ENCODE data around the gene SCLY. TPM values are rescaled to one million over a fixed set of nuclear protein-coding genes. Genes with fewer than 3 reads are reported as not detected.

Gene SCLY
- polyA plus RNA-seq, 1 of the 3 experiments (the other 2 are of a cell fraction): 20.9 TPM

DNA sequence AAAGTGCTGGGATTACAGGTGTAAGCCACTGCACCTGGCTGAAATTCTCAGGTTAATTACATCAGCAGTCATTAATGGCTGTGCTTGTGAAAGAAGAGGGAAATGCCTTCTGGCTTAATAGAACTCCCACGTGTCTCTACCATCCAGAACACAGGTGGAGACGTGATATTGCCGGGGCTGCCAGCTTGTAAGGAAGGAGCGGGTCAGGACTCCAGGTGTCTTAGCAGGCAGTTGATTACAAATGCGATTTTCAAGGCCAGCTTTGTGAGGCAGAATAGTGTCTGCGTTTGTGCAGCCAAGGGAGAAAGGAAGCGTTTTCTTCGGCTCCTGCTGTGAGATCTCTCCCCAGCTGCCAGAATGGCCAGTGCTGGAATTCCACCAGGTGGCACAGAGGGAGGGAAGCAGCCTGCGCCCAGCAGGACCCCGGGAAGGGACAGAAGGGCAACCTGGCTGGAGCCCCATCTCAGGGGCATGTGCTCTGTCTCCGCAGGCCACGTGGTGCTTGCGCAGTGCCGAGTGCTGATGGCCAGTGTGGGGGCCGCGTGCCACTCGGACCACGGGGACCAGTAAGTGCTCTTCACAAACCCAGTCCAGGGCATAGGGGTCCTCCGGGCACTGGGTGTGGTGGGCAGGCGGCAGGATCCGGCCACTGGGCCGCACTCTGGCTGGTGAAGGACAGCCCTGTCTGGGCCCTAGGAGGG lies 35.7 kb downstream of the SCLY start:
- no peaks in the 10 kb centered on the region for H3K9me3 ChIP-seq
- H3K36me3 ChIP-seq (replicated peaks in 1 of 2; ENCODE audit: control insufficient read depth in 1 of 2, insufficient read depth in 2 of 2, low read length in 1 of 2): no peaks in the 10 kb centered on the region
- H3K9me2 ChIP-seq: no peaks in the 10 kb centered on the region
- DNase-seq: peak; percentile 27
- ChIA-PET CTCF (interaction anchor here (0.7 kb wide), 1 partner anchor 38 kb away, joined by 3 read pairs; no protein-coding TSS in a partner anchor), POLR2A (no interaction called here)
- no peak overlapping the region; a peak in 1 of 4 replicates for H3K27ac ChIP-seq (ENCODE audit: low read depth in 2 of 2, low read length in 1 of 2)
- no peaks in the 10 kb centered on the region for H4K20me1 ChIP-seq (ENCODE audit: insufficient read depth)
- H3K79me2 ChIP-seq (ENCODE audit: insufficient read depth): no peaks in the 10 kb centered on the region
- no peak overlapping the region for H3K4me2 ChIP-seq
- no peak overlapping the region for H2AFZ ChIP-seq (ENCODE audit: low read depth)
- H3K27me3 ChIP-seq (ENCODE audit: insufficient read depth): no peaks in the 10 kb centered on the region
- TF ChIP-seq POLR2AphosphoS5 (IDR thresholded peaks at IDR 0.05; ENCODE audit: low read depth, low read length) (no peak), CHD2 (IDR thresholded peaks at IDR 0.05; ENCODE audit: low read length, partially characterized antibody) (no peak), RXRA (IDR thresholded peaks at IDR 0.05; ENCODE audit: borderline replicate concordance, low read depth) (no peak), GATA2 (CRISPR knock-in tag; IDR thresholded peaks at IDR 0.05) (no peak), YY1 (IDR thresholded peaks at IDR 0.05; ENCODE audit: low read depth) (no peak), SMC3 (IDR thresholded peaks at IDR 0.05; ENCODE audit: low read depth, low read length) (no peak), EZH2phosphoT487 (IDR thresholded peaks at IDR 0.05; ENCODE audit: borderline replicate concordance, low read depth) (no peak), NRF1 (IDR thresholded peaks at IDR 0.05; ENCODE audit: low read depth, low read length) (no peak), RFX5 (IDR thresholded peaks at IDR 0.05; ENCODE audit: low read length) (no peak), TAF1 (IDR thresholded peaks at IDR 0.05; ENCODE audit: borderline replicate concordance, low read depth, low read length) (no peak)
- TF ChIP-seq, protein P1, sequence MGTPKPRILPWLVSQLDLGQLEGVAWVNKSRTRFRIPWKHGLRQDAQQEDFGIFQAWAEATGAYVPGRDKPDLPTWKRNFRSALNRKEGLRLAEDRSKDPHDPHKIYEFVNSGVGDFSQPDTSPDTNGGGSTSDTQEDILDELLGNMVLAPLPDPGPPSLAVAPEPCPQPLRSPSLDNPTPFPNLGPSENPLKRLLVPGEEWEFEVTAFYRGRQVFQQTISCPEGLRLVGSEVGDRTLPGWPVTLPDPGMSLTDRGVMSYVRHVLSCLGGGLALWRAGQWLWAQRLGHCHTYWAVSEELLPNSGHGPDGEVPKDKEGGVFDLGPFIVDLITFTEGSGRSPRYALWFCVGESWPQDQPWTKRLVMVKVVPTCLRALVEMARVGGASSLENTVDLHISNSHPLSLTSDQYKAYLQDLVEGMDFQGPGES (IDR thresholded peaks at IDR 0.05; ENCODE audit: low read depth, low read length): no peak
- TF ChIP-seq, protein P2, sequence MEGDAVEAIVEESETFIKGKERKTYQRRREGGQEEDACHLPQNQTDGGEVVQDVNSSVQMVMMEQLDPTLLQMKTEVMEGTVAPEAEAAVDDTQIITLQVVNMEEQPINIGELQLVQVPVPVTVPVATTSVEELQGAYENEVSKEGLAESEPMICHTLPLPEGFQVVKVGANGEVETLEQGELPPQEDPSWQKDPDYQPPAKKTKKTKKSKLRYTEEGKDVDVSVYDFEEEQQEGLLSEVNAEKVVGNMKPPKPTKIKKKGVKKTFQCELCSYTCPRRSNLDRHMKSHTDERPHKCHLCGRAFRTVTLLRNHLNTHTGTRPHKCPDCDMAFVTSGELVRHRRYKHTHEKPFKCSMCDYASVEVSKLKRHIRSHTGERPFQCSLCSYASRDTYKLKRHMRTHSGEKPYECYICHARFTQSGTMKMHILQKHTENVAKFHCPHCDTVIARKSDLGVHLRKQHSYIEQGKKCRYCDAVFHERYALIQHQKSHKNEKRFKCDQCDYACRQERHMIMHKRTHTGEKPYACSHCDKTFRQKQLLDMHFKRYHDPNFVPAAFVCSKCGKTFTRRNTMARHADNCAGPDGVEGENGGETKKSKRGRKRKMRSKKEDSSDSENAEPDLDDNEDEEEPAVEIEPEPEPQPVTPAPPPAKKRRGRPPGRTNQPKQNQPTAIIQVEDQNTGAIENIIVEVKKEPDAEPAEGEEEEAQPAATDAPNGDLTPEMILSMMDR (IDR thresholded peaks at IDR 0.05): no peak
- TF ChIP-seq, protein P3, sequence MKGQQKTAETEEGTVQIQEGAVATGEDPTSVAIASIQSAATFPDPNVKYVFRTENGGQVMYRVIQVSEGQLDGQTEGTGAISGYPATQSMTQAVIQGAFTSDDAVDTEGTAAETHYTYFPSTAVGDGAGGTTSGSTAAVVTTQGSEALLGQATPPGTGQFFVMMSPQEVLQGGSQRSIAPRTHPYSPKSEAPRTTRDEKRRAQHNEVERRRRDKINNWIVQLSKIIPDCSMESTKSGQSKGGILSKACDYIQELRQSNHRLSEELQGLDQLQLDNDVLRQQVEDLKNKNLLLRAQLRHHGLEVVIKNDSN (IDR thresholded peaks at IDR 0.05; ENCODE audit: borderline replicate concordance, low read depth): no peak
- TF ChIP-seq, protein P4, sequence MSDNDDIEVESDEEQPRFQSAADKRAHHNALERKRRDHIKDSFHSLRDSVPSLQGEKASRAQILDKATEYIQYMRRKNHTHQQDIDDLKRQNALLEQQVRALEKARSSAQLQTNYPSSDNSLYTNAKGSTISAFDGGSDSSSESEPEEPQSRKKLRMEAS (IDR thresholded peaks at IDR 0.05; ENCODE audit: low read depth): no peak
- no peak overlapping the region for H3K9ac ChIP-seq
- H3F3A ChIP-seq (replicated peaks; ENCODE audit: insufficient read depth): no peaks in the 10 kb centered on the region
- WGBS (ENCODE audit: low lambda C conversion rate): 94% methylated on average over 20 of the region's 22 CpGs
- no peak overlapping the region for H3K4me3 ChIP-seq (ENCODE audit: low read depth in 2 of 2, low read length in 1 of 2)
- peaks cover 3 to 7% of the 10 kb centered on the region in 2 experiments; a peak in 2 of 4 replicates for H3K4me1 ChIP-seq (ENCODE audit: control insufficient read depth in 1 of 2, insufficient read depth in 2 of 2, low read depth in 1 of 2, low read length in 1 of 2)

Measured in SK-N-SH (cell line).